Subcutaneous abdominal adipose tissue (tissue), 5 donors: ENCODE results near the gene MARVELD3.
"Not testable (repeated sequence)": the region's sequence is repeated elsewhere in the genome, so short reads cannot be mapped to it uniquely, and the experiment has no call there.

Experiments
- H3K27ac ChIP-seq: one replicate; pipeline ENCODE4 v1.7.0; 2013; ENCODE audit warnings: low read depth, mild to moderate bottlenecking, inconsistent platforms, low read length, moderate library complexity
- H3K27me3 ChIP-seq, 5 donors: one replicate each; pipeline ENCODE4 v1.7.0; 2013; ENCODE audit warnings: low read length in 5 of 5, inconsistent platforms in 1 of 5; ENCODE audit not compliant: control insufficient read depth in 5 of 5, insufficient read depth in 4 of 5
- H3K36me3 ChIP-seq, 5 donors: one replicate each; pipeline ENCODE4 v1.7.0; 2013; ENCODE audit warnings: low read length in 5 of 5; ENCODE audit not compliant: control insufficient read depth in 5 of 5, insufficient read depth in 5 of 5
- H3K4me1 ChIP-seq, 5 donors: one replicate each; pipeline ENCODE4 v1.7.0; 2013; ENCODE audit warnings: low read length in 5 of 5, mild to moderate bottlenecking in 3 of 5, moderate library complexity in 1 of 5; ENCODE audit not compliant: control insufficient read depth in 5 of 5, insufficient read depth in 5 of 5
- H3K4me3 ChIP-seq, 5 donors: one replicate each; pipeline ENCODE4 v1.7.0; 2013; ENCODE audit warnings: low read length in 5 of 5, low read depth in 1 of 5
- H3K9ac ChIP-seq, 5 donors: one replicate each; pipeline ENCODE4 v1.7.0; 2013; ENCODE audit warnings: low read length in 5 of 5, mild to moderate bottlenecking in 4 of 5, moderate library complexity in 3 of 5
- H3K9me3 ChIP-seq, 5 donors: one replicate each; pipeline ENCODE4 v1.7.0; 2013; ENCODE audit warnings: low read length in 5 of 5; ENCODE audit not compliant: control insufficient read depth in 5 of 5
- donor health status: healthy.
- donor health status: healthy.
- donor health status: healthy.
- donor health status: healthy.
- donor health status: healthy.

MARVELD3 gene

GRCh38 chr16:71681360-71681759 lies 55.4 kb downstream of the MARVELD3 start:
- Histone ChIP-seq H3K27me3 (no peaks in the 10 kb centered on the region), H3K36me3 (peaks cover 23 to 44% (median 27%) of the 10 kb centered on the region in 5 donors), H3K27ac (no peak overlapping the region), H3K9me3 (no peaks in the 10 kb centered on the region), H3K4me3 (no peak overlapping the region), H3K4me1 (no peaks in the 10 kb centered on the region), H3K9ac (no peak overlapping the region)

GRCh38 chr16:71684280-71684679 lies 58.3 kb downstream of the MARVELD3 start:
- H3K4me1 ChIP-seq, H3K9ac ChIP-seq, H3K9me3 ChIP-seq, H3K27me3 ChIP-seq, H3K27ac ChIP-seq, H3K4me3 ChIP-seq: not testable (repeated sequence)
- H3K36me3 ChIP-seq = peaks cover 16 to 37% (median 19%) of the 10 kb centered on the region in 5 donors
